Stimulated activated CD8-positive, alpha-beta memory T cell treated with anti-CD3 and anti-CD28 coated beads, Interleukin-7, amount 100 ng/mL, for 48 hours (primary cell): Measurements from ENCODE around the gene GDAP2.
"Not testable (repeated sequence)": the region's sequence is repeated elsewhere in the genome, so short reads cannot be mapped to it uniquely, and the experiment has no call there.

ENCODE experiments used
- DNase-seq, 2 donors: peaks; one replicate each; pipeline ENCODE4 v3.0.0-alpha.2; 2020; ENCODE audit warnings: low read depth in 1 of 2; ENCODE audit errors: extremely low read depth in 1 of 2

GDAP2 gene

GRCh38 chr1:117929343-117930172 lies at the start of gene GDAP2, which contains the start of gene WDR3:
TSS of gene GDAP2 (minus strand) at chr1:117929621. CDS start at chr1:117920357, 9,264 bp downstream.
TSS of gene WDR3 (plus strand) at chr1:117929739. CDS start at chr1:117933320, 3,581 bp downstream.
- peak; percentile 85 to 96 for DNase-seq

DNA sequence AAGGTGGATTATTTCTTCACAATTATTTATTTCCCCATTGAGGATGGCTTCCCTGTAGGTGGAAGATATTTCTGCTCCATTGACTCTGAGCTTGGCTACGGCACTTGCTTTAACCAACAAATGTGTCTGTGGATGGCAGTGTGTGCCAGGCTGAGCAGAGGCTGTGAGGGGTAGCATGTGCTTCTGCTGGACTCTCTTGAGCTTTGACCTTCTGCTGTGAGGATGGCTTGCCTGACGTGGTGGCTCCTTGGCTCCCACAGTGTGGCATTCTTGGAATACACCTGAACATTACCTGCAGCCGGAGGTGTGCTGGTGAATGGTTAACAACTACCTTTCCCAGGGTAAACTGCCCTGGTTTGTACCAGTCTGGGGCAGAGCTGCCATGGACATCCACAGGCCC lies 47.0 kb upstream of the GDAP2 start:
- DNase-seq = no peak

GRCh38 chr1:117971777-117972176 lies 42.4 kb upstream of the GDAP2 start:
- no peak for DNase-seq

DNA sequence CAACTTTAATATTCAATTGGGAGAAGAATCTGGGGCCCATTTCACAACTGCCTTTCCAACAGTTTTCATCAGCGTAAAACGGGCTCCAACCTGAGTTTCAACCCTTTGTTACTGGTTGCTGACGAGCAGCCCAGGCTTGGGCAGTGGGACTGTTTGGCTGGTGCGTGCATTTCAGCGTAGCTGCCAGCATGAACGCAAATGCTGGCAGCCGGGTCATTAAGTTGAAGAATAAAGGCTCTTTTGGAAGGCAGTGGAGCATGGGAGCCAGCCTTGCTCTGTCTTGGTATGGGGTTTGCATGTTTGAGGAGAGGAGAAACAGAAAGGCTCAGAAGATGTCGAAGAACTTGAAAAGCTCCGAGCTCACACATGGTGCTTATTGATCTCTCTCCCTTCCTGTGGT lies 40.8 kb upstream of the GDAP2 start:
- no peak for DNase-seq

DNA sequence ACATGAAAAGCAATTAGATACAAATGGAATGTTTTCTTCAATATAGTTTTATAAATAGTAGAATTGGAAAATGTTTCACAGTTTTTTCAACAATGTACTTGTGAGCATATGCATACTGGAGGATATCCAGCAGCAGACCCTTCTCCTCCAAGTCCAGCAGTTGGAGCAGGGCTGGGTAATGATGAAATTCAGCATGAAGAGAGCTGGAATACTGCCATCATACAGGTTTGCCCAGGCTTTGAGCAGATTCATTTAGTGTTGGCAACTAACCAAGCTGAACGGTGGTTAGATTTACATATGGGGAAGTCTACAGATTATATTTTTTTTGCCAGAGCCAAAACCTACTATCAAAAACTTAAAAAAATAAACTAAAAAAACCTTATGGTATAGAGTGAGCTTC lies 38.5 kb upstream of the GDAP2 start:
- no peak for DNase-seq

DNA sequence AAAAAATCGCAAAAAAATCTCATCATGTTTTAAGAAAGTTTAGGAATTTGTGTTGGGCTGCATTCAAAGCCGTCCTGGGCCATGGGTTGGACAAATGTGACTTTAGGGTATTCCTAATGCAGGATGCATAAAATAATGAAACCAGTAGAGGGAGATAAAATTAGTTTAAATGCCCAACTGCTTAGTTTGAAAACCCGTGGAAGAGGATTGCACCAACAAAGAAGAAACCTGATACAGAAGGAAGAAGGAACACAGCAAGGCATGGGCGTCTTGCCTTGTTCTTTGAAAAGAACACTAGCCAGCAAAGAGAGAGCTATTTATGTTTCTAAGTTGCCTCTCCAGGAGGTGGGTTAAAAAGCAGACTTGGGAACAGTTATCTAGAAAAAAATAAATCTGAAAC lies 38.1 kb upstream of the GDAP2 start:
- no peak for DNase-seq

DNA sequence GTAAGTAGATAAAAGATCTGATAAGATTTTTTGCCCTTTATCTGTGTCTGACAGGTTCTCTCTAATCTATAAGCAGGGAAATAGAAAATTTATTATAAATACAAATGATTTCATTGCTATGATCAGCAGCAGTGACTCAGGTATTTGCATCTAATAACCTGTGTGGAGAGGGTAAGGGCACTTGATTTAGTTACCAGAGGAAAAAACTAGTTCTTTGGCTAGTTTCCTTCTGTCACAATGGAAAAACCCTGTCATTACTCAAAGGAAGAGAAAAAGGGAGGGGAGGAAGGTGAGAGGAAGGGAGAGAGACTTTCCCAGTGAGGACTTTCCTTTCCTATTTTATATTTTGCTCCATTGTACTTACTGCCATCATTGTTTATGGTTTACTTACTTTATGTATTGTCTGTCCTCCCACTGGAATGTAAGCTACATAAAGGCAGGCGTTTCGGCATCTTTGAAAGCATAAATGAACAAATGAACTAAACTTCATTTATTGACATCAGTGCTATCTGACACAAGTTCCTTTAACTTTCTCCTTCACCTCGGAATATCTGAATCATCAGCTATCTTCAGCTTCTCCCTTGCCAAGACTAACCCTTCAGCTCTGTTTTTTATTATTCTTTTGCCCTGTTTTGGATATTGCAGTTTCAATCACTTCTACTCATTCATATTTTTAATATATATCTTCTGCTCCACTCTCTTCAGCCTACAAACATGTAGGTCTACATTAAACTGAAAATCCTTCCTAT lies 35.0 kb upstream of the GDAP2 start:
- no peak for DNase-seq

- no peak for DNase-seq
Measured at GRCh38 chr1:117959364-117959763, 29.9 kb upstream of the GDAP2 start.

GRCh38 chr1:117952386-117952785 lies 23.0 kb upstream of the GDAP2 start:
- DNase-seq = no peak

DNA sequence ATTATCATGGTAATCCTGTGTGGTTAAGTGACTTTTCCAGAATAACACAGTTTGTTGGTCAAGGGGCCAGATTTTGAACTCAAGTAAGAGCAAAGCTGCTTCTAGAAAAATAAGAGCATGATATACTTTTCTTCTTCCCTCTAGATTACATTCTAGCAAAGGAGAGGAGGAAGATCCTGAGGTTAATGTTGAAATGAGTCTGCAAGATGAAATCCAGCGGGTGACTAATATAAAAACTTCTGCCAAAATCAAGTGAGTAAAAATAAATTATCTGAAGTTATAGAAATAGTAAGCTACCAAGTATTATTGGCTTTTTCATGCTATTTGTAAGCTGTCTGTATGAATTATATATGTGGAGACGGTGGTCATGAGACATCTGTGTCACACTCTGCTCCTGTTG lies 12.9 kb upstream of the GDAP2 start:
- no peak for DNase-seq

- DNase-seq = no peak
Measured at GRCh38 chr1:117933769-117934168, 4.3 kb upstream of the GDAP2 start.

GRCh38 chr1:117932576-117932975 lies 3.2 kb upstream of the GDAP2 start:
- no peak for DNase-seq

GRCh38 chr1:117930484-117930883 lies 1.1 kb upstream of the GDAP2 start:
- no peak for DNase-seq

- DNase-seq = no peak
Measured at GRCh38 chr1:117930173-117930447, 689 bp upstream of the GDAP2 start.

GRCh38 chr1:117928881-117929342 lies 509 bp downstream of the GDAP2 start:
- DNase-seq = peak; percentile 3 to 7

- DNase-seq = no peak
Measured at GRCh38 chr1:117925981-117926380, 3.4 kb downstream of the GDAP2 start.

- not testable (repeated sequence) for DNase-seq
Measured at GRCh38 chr1:117922717-117923116, 6.7 kb downstream of the GDAP2 start.

DNA sequence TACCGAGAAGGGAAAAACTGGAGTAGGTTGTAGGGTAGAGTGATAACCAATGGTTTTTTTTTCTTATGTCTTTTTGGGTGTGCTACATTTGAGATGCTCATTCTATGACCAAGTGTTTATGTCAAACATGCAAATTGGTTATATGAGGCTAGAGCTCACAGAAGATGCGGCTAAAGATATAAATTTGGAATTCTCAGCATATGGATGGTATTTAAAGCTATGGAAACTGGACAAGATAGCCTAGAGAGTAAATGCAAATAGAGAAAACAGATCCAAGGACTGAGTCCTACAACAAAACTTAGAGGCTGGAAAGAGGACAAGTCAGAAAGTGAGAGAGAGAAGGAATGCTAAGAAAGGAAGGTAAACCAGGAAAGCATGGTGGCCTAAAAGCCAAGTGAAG lies 7.4 kb downstream of the GDAP2 start:
- DNase-seq = no peak

GRCh38 chr1:117919376-117919775 lies 10.0 kb downstream of the GDAP2 start:
- DNase-seq = no peak

GRCh38 chr1:117911051-117911450 lies 18.4 kb downstream of the GDAP2 start:
- DNase-seq = no peak

DNA sequence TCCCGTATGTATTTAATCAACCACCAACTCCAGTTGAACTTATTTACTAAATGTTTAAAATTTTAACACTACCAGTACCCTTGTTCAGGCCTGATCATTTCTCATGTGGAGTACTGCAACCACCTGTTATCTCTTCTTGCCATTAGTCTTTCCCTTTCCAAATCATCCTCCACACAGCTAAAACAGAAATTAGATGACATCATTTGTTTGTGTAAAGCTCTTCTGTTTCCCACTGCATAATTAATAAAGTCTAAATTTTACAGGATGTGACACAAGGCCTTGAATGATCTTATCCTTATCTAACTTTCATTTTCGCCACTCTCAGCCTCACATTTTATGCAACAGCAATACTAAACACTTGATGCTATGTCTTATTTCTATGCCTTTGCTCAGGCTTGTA lies 24.4 kb downstream of the GDAP2 start:
- no peak for DNase-seq

GRCh38 chr1:117904485-117904884 lies 24.9 kb downstream of the GDAP2 start:
- no peak for DNase-seq
